Left lung (tissue), 10 donors: ENCODE results near the gene ESR1. TPM values are rescaled to one million over a fixed set of nuclear protein-coding genes. Genes with fewer than 3 reads are reported as not detected.
"Not testable (repeated sequence)": the region's sequence is repeated elsewhere in the genome, so short reads cannot be mapped to it uniquely, and the experiment has no call there.

Source experiments
- ATAC-seq: fragments of 200-7000 bp; cut with Tn5 transposase; one replicate; pipeline ENCODE4 v1.9.1; 2020; ENCODE audit warnings: moderate library complexity
- DNase-seq, 4 donors: peaks; one replicate each; pipeline ENCODE4 v3.0.0-alpha.2; 2013 to 2020
- H3K27ac ChIP-seq, 2 donors: fragments of 200-600 bp; sonication (generic) in 1 of 2; one replicate each; pipeline versions ENCODE4 v1.5.0 to v1.8.0; 2020 to 2021
- H3K27me3 ChIP-seq, 2 donors: fragments of 200-600 bp; sonication (generic) in 1 of 2; one replicate each; pipeline versions ENCODE4 v1.5.0 to v1.8.0; 2020 to 2021
- H3K36me3 ChIP-seq, 2 donors: fragments of 200-600 bp; sonication (generic) in 1 of 2; one replicate each; pipeline versions ENCODE4 v1.5.0 to v1.8.0; 2020 to 2021
- H3K4me1 ChIP-seq, 2 donors: fragments of 200-600 bp; one replicate each; pipeline ENCODE4 v1.8.0; 2021
- H3K4me3 ChIP-seq, 2 donors: fragments of 200-600 bp; sonication (generic) in 1 of 2; one replicate each; pipeline versions ENCODE4 v1.5.0 to v1.8.0; 2020 to 2021; ENCODE audit warnings: mild to moderate bottlenecking in 1 of 2
- H3K9me3 ChIP-seq, 2 donors: fragments of 200-600 bp; sonication (generic) in 1 of 2; one replicate each; pipeline versions ENCODE4 v1.5.0 to v1.8.0; 2020 to 2021
- CTCF ChIP-seq, 2 donors: fragments of 200-600 bp; sonication (generic) in 1 of 2; IDR thresholded peaks; one replicate each; pipeline versions ENCODE4 v1.5.0 to v1.8.0; 2021; ENCODE audit warnings: antibody characterized with exemption in 2 of 2
- intact Hi-C, 2 donors: fragments of 100-400 bp; cut with DNase I; formaldehyde crosslinking; loops; one replicate each; pipeline versions ENCODE4 v1.11.2 to v1.14.2; 2022
- polyA plus RNA-seq, 6 donors: library from polyadenylated mRNA; unstranded; fragments of 120-200 nt; gene quantifications; one replicate each; pipeline ENCODE4 v1.2.1, GENCODE V29; 2013; ENCODE audit not compliant: insufficient read length in 6 of 6
- total RNA-seq, 2 donors: library from RNA; stranded (reverse); fragmentation: NEBNext Ultra II Directional; extraction: Animal tissue kit (Norgen Biotek cat#: 25700); gene quantifications; one replicate each; pipeline ENCODE4 v1.2.1, GENCODE V29; 2021
- donor health status: DM: no; HTN: yes; CAD: no.
- donor health status: DM: no; HTN: no; CAD: no.

The ESR1 gene
- total and polyA plus RNA-seq, 8 donors: 0.91 to 2.7 (median 1.7) TPM

GRCh38 chr6:151882206-151882605, 74.7 kb downstream of the ESR1 start:
- no peak overlapping the region for H3K27ac ChIP-seq
- no peak for DNase-seq
- intact Hi-C loops: no loop called here
- no peak overlapping the region for H3K4me3 ChIP-seq
- TF ChIP-seq CTCF (IDR thresholded peaks at IDR 0.05): no peak
- H3K36me3 ChIP-seq: no peaks in the 10 kb centered on the region
- H3K27me3 ChIP-seq: no peaks in the 10 kb centered on the region
- no peaks in the 10 kb centered on the region for H3K4me1 ChIP-seq
- H3K9me3 ChIP-seq: no peaks in the 10 kb centered on the region
- ATAC-seq: no peak

- no peak for TF ChIP-seq CTCF (IDR thresholded peaks at IDR 0.05)
- no peak overlapping the region for H3K27ac ChIP-seq
Measured at GRCh38 chr6:151885234-151885633, 77.8 kb downstream of the ESR1 start.

GRCh38 chr6:151891524-151891923, 84.0 kb downstream of the ESR1 start:
- no peak for DNase-seq
- Histone ChIP-seq H3K4me1 (no peaks in the 10 kb centered on the region), H3K4me3 (no peak overlapping the region), H3K27ac (no peak overlapping the region), H3K9me3 (peaks cover 0 to 7% of the 10 kb centered on the region in 2 donors), H3K36me3 (no peaks in the 10 kb centered on the region), H3K27me3 (no peaks in the 10 kb centered on the region)
- intact Hi-C loops: no loop called here
- ATAC-seq: no peak
- TF ChIP-seq CTCF (IDR thresholded peaks at IDR 0.05): no peak

More at GRCh38 chr6:151885234-151885633, 77.8 kb downstream of the ESR1 start:
- H3K4me1 ChIP-seq: no peaks in the 10 kb centered on the region
- H3K4me3 ChIP-seq: no peak overlapping the region
- intact Hi-C loops: no loop called here
- peaks cover 0 to 4% of the 10 kb centered on the region in 2 donors for H3K9me3 ChIP-seq
- H3K36me3 ChIP-seq: no peaks in the 10 kb centered on the region
- no peaks in the 10 kb centered on the region for H3K27me3 ChIP-seq
- no peak for ATAC-seq
- DNase-seq: no peak

GRCh38 chr6:151894426-151894825, 86.9 kb downstream of the ESR1 start:
- intact Hi-C loops, DNase-seq, ATAC-seq, H3K4me1 ChIP-seq, H3K27ac ChIP-seq, H3K4me3 ChIP-seq, H3K27me3 ChIP-seq, H3K9me3 ChIP-seq, H3K36me3 ChIP-seq: not testable (repeated sequence)

- DNase-seq, H3K36me3 ChIP-seq, H3K27me3 ChIP-seq, H3K4me3 ChIP-seq, H3K9me3 ChIP-seq, intact Hi-C loops, H3K27ac ChIP-seq, ATAC-seq, H3K4me1 ChIP-seq: not testable (repeated sequence)
Measured at GRCh38 chr6:151899221-151899620, 91.7 kb downstream of the ESR1 start.

GRCh38 chr6:151899796-151900195, 92.3 kb downstream of the ESR1 start:
- H3K4me1 ChIP-seq, H3K27me3 ChIP-seq, DNase-seq, H3K4me3 ChIP-seq, H3K36me3 ChIP-seq, H3K9me3 ChIP-seq, H3K27ac ChIP-seq, intact Hi-C loops, ATAC-seq: not testable (repeated sequence)

GRCh38 chr6:151900256-151900655, 92.8 kb downstream of the ESR1 start:
- H3K27ac ChIP-seq: no peak overlapping the region
- no peak for TF ChIP-seq CTCF (IDR thresholded peaks at IDR 0.05)
- H3K27me3 ChIP-seq: no peaks in the 10 kb centered on the region
- intact Hi-C loops: no loop called here
- H3K4me3 ChIP-seq: no peak overlapping the region
- ATAC-seq (no peak), DNase-seq (no peak)
- no peaks in the 10 kb centered on the region for H3K4me1 ChIP-seq
- H3K9me3 ChIP-seq: peaks cover 0 to 7% of the 10 kb centered on the region in 2 donors
- H3K36me3 ChIP-seq: no peaks in the 10 kb centered on the region
